ENCODE measurements around the gene OR52E4.

OR52E4 gene

DNA sequence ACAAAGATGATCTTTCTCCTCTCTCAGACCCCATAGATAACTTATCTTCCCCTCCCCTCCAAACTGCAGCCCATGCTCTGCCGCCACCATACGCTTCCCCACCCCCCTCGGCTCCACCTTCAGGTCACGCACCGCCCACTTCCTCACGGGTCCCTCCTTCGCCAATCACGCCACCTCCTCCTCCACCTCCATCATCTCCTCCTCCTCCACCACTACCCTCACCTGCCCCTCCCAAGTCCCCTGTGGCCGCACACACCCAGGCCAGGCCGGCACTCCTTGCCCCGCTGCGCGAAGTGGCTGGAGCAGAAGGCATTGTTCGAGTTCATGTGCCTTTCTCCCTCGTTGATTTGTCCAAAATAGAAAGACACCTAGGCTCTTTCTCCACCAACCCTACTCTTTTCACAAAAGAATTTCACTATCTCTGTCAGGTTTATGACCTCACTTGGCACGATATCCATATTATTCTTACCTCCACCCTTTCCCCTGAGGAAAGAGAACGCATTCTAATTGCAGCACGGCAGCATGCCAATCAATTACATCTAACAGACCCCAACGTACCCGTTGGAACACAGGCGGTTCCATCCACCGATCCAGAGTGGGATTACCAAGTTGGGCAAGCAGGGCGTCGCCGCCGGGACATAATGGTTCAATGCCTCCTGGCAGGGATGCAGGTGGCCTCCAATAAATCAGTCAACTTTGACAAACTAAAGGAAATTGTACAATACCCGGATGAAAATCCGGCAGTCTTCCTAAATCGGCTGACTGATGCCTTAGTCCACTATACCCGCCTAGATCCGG is 49.3 kb downstream of the OR52E4 start:
- Histone ChIP-seq H3K9me3 (replicated peaks; ENCODE audit: low read length) (peaks cover 3% of the 10 kb centered on the region), H3K9ac (ENCODE audit: low read depth, low read length) (no peak overlapping the region), H3K36me3 (ENCODE audit: insufficient read depth, low read length) (no peaks in the 10 kb centered on the region), H3K4me3 (ENCODE audit: low read length) (no peak overlapping the region), H3K27me3 (ENCODE audit: control insufficient read depth, insufficient read depth, low read length) (no peaks in the 10 kb centered on the region), H3K4me2 (ENCODE audit: low read length) (no peak overlapping the region), H3K4me1 (ENCODE audit: control insufficient read depth, insufficient read depth, low read length) (no peaks in the 10 kb centered on the region)

DNA sequence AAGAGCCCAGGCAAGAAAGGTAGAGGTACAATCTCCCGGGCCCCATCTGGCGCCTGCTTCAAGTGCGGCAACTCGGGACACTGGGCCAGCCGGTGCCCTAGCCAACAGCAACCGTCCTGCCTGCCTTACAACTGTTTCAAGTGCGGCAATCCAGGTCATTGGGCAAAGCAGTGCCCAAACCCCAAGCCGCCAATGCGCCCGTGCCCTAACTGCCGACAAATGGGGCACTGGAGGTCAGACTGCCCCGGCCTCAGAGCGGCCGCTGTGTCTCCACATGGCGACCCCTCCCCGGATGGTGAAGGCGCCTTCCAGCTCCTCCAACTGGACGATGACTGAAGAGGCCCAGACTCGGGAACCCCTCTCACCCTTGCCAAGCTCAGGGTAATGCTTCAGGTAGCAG is 50.2 kb downstream of the OR52E4 start:
- Histone ChIP-seq H3K9ac (ENCODE audit: low read depth, low read length) (no peak overlapping the region), H3K4me1 (ENCODE audit: control insufficient read depth, insufficient read depth, low read length) (no peaks in the 10 kb centered on the region), H3K4me2 (ENCODE audit: low read length) (no peak overlapping the region), H3K9me3 (replicated peaks; ENCODE audit: low read length) (peaks cover 3% of the 10 kb centered on the region), H3K4me3 (ENCODE audit: low read length) (no peak overlapping the region), H3K27me3 (ENCODE audit: control insufficient read depth, insufficient read depth, low read length) (no peaks in the 10 kb centered on the region), H3K36me3 (ENCODE audit: insufficient read depth, low read length) (no peaks in the 10 kb centered on the region)

DNA sequence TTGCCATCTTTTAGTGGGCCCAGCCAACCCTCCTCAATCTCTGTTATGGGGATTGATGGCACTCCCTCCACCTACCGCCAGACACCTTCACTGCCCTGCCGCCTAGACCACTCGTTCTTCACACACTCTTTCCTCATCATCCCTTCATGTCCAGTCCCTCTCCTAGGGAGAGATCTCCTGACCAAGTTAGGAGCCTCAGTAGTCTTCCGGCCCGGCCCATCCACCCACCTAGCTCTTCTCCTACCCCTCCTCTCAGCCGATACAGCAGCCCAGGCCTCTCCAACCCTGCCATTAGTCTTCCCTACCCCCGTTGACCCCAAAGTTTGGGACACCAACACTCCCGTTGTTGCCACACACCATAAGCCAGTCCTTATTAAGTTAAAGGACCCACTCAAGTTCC is 50.6 kb downstream of the OR52E4 start:
- Histone ChIP-seq H3K4me2 (ENCODE audit: low read length) (no peak overlapping the region), H3K4me3 (ENCODE audit: low read length) (no peak overlapping the region), H3K9ac (ENCODE audit: low read depth, low read length) (no peak overlapping the region), H3K4me1 (ENCODE audit: control insufficient read depth, insufficient read depth, low read length) (no peaks in the 10 kb centered on the region), H3K27me3 (ENCODE audit: control insufficient read depth, insufficient read depth, low read length) (no peaks in the 10 kb centered on the region), H3K36me3 (ENCODE audit: insufficient read depth, low read length) (no peaks in the 10 kb centered on the region), H3K9me3 (replicated peaks; ENCODE audit: low read length) (peaks cover 3% of the 10 kb centered on the region)

DNA sequence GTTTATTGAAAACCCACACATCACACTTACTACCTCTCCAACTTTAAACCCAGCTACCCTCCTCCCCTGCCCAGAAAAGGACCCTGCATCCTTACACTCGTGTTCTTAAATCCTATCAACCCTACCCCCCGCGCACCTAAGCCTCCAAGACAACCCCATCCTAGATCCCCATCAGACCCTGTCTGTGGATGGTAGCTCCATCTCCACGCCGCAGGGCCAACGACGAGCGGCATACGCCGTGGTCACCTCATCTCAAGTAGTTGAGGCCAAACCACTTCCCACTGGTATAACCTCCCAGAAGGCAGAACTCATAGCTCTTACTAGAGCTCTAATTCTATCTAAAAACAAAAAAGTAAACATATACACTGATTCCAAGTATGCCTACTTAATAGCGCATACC is 52.2 kb downstream of the OR52E4 start:
- Histone ChIP-seq H3K4me2 (ENCODE audit: low read length) (no peak overlapping the region), H3K9ac (ENCODE audit: low read depth, low read length) (no peak overlapping the region), H3K27me3 (ENCODE audit: control insufficient read depth, insufficient read depth, low read length) (no peaks in the 10 kb centered on the region), H3K4me3 (ENCODE audit: low read length) (no peak overlapping the region), H3K36me3 (ENCODE audit: insufficient read depth, low read length) (no peaks in the 10 kb centered on the region), H3K4me1 (ENCODE audit: control insufficient read depth, insufficient read depth, low read length) (no peaks in the 10 kb centered on the region), H3K9me3 (replicated peaks; ENCODE audit: low read length) (peaks cover 3% of the 10 kb centered on the region)

DNA sequence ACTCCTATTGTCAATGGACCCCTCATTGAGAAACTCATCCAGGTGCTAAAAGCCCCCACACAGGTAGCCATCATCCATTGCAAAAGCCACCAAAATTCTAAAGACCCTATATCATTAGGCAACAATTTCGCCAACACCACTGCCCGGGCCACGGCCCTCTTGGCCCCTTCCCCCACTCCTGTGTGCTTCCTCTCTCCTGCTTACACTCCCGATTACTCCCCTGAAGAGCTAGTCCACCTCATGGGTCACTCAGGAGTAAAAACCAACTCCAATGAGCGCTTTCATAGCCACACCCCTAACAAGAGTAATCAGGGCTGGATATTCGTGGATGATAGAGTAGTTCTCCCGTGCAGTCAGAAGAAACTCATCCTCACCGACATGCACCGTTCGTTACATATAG is 52.7 kb downstream of the OR52E4 start:
- no peak overlapping the region for H3K4me2 ChIP-seq (ENCODE audit: low read length)
- no peak overlapping the region for H3K9ac ChIP-seq (ENCODE audit: low read depth, low read length)
- H3K36me3 ChIP-seq (ENCODE audit: insufficient read depth, low read length) = no peaks in the 10 kb centered on the region
- peaks cover 3% of the 10 kb centered on the region for H3K9me3 ChIP-seq (replicated peaks; ENCODE audit: low read length)
- H3K27me3 ChIP-seq (ENCODE audit: control insufficient read depth, insufficient read depth, low read length) = no peaks in the 10 kb centered on the region
- no peak overlapping the region for H3K4me3 ChIP-seq (ENCODE audit: low read length)
- no peaks in the 10 kb centered on the region for H3K4me1 ChIP-seq (ENCODE audit: control insufficient read depth, insufficient read depth, low read length)

Measured in skeletal muscle satellite cell (primary cell).